Activated gamma-delta T cell treated with anti-CD3 and anti-CD28 coated beads, Interleukin-2, amount 50 U/mL, for 16 hours (primary cell): ENCODE results near the gene PAN3.
A peak's percentile ranks its signal among the peaks of the same experiment; 100 is the strongest.

Source experiments
- DNase-seq: peaks from one replicate; pipeline ENCODE4 v3.0.0-alpha.2; 2020; ENCODE audit warnings: low read depth

PAN3 gene

DNA sequence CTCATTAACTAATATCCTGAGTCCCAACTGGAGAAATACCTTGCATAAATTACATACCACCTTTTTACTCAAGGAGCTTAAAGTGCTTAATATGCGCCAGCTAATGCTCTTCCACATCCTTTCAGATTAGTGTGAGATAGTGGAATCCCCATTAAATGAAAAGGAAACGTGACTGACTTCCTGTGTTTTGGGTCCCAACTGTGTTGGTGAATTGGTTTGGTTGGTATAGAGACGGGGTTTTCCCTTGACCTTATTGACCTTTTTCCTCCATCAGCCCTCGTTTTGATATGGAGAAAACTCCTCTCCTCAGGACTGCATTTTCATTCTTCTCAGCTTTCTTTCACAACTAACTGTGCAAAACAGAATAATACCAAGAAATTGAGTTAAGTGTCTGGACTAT lies 163.5 kb downstream of the PAN3 start:
- no peak for DNase-seq

GRCh38 chr13:28306325-28306724 lies 168.0 kb downstream of the PAN3 start:
- DNase-seq = no peak

DNA sequence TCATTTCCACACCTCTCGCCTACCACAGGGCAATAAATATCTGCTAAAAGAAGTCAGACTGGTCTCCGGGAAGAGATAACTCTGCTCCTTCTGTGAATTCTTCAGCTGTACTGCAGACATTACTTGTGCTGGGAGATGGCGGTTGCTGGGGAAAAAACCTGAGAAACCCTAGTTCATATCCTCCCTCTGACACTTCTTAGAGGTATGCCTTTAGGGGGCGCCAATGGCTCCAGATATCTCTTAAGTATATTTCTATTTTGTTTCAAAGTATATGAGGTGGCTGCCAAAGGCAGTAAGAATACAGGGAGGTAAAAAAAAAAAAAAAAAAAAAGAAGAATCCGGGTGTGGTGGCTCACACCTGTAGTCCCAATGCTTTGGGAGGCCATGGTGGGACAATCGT lies 175.2 kb downstream of the PAN3 start:
- DNase-seq = no peak

DNA sequence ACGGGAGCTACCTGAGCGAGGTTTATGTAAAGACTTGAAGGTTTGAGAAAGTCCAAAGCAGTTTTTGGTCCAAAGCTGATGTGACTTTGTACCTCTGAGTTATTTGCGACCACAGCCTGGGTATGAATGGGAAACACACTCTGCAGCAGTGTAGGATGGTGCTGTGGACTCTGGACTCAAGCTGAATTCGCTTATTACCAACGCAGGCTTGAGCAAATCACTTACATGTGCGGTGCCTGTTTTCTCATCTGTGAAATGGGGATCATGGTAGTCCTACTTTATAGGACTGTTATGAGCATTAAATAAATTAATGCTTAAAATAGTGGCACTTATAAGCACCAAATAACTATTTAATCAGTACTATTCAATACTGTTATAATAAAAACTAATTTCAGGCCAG lies 176.5 kb downstream of the PAN3 start:
- DNase-seq = no peak

- no peak for DNase-seq
Observed at GRCh38 chr13:28316129-28316528, 177.8 kb downstream of the PAN3 start.

DNA sequence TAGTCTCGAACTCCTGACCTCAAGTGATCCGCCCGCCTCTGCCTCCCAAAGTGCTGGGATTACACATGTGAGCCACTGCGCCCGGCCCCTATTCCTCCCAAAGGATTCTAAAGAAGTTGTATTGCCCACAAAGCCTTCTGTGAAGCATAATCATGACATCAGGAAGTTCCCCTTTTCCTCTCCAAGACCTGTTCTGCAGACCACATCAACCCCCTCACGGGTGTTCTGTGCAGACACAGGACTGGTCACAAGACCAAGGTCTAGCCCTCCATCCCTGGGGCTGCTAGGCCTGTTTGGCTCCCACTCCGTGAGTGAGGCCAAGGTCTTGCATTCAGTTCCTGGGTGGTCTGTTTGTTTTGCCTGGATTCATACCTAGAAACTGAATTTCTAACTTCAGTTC lies 178.5 kb downstream of the PAN3 start:
- DNase-seq = no peak

DNA sequence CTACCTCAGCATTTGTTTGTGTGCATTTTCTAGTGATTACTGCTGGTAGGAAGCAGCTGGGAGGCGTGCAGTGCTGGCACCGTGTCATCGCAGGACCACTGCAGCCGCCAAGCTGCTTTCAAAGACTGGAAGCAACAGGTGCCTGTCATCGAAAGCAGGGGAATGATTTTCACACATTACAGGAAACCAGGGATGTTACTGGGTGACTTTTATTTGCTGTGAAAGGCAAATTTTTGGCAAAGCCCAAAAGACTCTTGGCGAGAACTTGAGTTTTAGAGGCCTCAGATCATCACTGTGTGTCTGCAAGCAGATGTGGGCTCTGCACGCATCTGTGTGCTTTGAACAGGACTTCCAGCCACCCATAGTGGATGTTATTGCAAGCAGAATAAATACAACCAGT lies 180.2 kb downstream of the PAN3 start:
- DNase-seq = no peak

- DNase-seq = no peak
Observed at GRCh38 chr13:28319528-28319927, 181.2 kb downstream of the PAN3 start.

DNA sequence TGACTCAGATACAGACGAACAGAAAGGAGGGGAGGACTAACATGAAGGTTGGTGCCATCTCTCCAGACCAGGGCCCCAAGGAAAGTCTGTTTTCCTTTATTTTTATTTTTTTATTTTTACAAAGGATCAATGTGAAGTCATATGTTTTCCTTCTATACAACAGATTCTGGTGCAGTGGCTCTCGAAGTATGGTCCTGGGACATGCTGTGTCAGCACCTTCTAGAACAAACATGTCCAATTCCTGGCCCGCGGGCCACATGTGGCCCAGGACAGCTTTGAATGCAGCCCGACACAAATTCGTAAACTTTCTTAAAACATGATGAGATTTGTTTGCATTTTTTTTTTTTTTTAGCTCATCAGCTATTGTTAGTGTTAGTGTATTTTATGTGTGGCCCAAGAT lies 181.9 kb downstream of the PAN3 start:
- no peak for DNase-seq

DNA sequence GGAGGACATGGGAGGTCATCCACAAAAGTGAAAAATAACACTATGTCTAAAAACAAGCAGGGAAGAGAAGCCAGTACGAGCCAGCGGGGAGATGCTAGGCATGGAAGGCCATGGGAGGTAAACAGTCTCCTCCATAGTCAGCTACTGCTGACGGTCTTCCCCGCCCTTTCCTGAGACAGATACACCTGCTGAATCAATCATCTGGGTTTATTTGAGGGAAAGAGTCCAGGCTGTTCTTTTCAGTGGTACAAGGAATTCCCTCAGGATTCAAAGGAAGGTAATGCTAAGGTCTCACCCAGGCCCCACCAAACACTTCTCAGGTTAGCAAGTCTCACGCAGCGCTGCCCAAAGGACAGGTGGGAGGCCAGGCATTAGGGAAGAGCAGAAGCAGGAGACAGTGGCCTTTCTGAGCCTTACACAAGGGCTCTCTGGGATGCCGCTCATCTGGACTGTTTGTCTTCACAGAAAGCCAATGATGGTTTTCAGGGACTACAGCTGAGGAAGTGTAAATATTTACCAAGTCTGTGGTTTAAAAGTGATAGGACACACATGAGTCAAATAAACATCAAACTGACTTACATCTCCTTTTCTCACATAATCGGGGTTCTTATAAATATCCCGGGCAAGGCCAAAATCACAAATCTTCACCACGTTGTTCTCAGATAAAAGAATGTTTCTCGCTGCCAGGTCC lies 182.7 kb downstream of the PAN3 start:
- DNase-seq = no peak

DNA sequence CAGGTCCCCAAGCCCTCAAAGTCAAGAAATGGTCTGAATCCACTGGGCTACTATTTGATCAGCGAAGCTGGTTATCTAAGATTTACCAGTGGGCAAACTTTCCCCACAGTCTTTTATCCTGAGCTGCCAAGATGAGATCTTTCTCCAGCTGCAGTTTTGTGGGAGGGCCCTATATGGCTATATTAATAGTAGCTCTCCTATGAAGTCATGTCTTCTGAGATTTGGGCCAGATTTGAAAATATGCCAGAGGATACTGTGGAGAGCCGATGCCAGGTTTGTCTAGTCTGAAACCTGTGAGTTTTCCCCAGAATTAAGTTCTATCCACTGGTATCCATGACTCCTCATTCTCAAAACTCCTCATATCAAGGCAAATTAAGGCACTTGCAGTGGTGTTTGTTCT lies 183.4 kb downstream of the PAN3 start:
- no peak for DNase-seq

DNA sequence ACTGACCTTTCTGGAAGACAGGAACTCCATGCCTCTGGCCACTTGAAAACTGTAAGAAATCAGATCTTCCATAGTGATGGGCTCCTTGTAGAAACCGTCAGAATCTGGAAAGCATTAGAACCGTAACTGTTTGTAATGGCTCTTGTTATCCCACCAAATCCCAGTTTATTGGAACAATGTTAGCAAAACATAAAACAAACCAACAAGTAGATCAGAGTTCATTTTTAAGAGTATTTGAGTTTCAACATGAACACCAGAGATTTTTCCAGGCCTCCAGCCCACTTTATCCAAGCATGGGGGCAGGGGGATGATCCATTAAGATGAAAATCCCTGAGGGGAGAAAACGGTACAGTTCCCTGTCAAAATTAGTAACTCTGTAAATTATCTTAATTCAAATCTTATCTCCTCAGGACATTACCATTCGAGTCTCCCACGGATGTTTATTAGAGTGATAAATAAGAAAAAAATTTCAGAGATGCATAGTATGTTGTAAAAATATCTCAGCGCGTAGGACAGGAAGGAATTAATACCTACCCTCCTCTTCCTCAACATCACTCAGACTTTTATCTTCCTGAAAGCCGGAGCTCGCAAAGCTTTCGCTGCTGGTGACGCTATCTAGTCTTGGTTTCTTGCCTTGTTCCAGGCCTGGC lies 184.0 kb downstream of the PAN3 start:
- no peak for DNase-seq

- peak; percentile 20 for DNase-seq
Observed at GRCh38 chr13:28324181-28324789, 185.9 kb downstream of the PAN3 start.

DNA sequence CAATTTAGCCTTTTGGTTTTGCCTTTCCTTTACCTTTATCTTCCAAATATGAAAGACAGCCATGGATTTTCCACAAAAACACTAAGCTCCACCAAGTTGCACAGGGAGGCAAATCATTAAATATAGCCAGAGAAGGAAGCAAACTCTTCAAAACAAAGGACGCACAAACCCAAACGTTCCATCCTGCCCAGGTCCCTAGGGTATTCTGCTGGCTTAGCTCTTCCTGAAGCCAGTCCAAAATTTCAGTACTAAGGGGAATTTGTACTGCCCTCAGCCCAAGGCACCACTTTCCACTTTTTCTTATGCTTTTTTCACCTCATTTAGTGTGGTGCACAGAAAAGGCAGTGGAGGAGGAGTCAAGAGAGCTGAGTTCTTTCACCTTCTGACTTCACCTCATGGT lies 186.7 kb downstream of the PAN3 start:
- DNase-seq = no peak

GRCh38 chr13:28326056-28326455 lies 187.7 kb downstream of the PAN3 start:
- DNase-seq = no peak

DNA sequence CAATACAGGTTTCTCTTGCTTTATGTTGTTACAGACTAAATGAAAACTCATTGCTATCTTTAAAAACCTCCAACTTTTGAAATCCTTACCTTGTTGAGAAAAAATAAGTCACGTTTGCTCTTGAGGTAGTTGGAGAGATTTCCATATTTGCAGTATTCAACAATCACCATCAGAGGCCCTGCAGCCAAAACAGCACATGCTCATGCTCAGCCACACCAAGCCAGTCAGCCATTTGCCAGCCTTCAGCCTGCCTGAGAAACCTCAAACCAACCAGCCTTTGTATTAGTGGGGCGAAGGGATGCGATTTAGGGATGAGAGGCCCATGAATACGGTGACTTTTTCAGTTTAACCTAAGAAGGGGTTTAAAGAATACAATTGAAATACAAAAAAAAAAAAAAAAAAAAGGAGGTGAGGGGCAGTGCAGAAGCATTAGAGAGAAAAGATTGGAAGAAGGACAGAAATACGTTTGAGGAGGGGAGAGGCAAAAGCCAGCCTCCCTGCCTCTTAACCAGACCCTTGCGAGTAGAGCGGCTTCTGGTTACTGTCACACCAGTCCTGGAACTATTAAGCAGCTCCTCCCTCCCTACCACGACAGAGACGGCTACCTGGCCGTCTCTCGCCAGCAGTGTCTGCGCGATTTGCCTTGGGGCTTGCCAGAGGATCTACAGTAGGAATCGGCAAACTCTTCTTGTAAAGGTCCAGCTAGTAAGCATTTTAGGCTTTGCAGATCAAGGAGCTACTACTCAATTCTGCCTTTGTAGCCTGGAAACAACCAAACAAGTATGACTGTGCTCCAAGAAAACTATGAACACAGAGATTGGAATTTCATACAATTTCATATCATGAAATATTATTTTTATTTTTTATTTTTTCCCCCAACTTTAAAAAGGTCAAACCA lies 189.3 kb downstream of the PAN3 start:
- no peak for DNase-seq

DNA sequence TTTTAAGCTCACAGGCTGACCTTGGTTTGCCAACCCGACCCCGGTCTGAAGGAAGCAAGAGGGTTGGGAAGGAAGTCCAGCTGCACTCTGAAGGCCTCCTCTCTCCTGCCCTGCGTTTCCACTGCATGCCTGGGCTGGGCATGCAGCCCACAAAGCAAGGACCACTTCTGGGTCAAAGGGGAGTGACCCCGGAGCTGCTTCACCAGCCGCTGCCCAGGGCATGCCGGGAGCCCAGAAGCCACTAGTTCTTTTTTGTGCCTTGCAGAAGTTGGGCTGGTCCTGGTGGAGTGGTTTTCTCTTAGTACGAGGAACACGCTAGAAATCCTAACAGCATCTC lies 189.9 kb downstream of the PAN3 start:
- DNase-seq = no peak

- no peak for DNase-seq
Observed at GRCh38 chr13:28329395-28330158, 191.2 kb downstream of the PAN3 start.

DNA sequence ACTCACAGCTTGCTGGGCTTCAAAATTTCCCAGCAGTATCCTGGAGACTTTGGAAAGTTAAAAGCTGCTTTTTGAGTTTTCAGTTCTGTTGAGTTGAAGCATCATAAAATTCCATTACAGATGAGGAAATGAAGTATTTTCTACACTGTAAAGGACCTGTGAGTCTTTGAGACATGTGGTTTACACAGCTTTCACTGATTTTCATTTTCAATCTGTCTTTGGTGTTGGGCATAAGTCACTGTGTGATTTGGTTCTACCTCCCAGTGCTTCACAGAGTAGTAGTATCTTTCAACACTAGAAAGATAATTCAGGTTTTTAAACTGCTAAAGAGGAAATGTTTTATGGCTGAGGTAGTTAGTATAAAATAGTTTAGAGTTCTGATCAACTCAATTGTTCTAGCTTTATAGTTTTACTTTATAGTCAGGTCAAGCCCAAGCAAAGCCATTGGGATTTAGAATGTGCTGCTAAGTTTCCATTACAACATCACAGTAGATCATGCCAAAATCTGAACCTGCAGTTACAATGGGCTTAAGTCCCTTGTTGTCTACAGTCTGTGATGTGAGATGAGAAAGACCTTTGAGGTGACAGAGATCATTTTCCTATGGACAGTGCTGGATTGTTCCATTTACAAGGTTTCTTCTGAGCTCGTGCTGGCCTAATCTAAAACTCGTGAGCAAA lies 195.0 kb downstream of the PAN3 start:
- DNase-seq = no peak

- DNase-seq = no peak
Observed at GRCh38 chr13:28336193-28336657, 197.9 kb downstream of the PAN3 start.
